GM21360 (cell line): ENCODE measurements around the gene MET.

Source experiments
- ATAC-seq: cut with Tn5 transposase; IDR thresholded peaks from one replicate; pipeline ENCODE4 v1.9.1; 2021; ENCODE audit warnings: mild to moderate bottlenecking, moderate library complexity; ENCODE audit not compliant: unreplicated experiment

The MET gene

DNA sequence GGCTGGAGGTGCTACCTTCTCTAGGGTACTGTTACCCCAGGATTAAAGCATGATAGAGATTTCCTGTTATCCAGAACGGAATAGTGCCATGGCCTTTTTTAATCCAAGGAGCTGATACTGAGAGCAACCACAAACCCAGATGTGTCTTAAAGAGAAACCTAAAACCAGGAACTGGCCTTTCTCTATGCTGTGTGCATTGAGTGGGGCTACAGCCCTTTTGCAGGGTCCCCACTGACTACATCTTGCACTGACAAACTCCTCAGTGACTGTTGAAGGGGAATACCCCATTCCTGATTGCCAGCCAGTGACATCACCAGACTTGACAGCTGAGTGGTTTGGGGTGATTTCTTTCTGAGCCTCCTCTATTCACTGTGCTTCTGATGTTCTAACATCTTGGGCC is 108.5 kb downstream of the MET start:
- no peak for ATAC-seq

- no peak for ATAC-seq
Observed at GRCh38 chr7:116780966-116781365, 109.0 kb downstream of the MET start.

DNA sequence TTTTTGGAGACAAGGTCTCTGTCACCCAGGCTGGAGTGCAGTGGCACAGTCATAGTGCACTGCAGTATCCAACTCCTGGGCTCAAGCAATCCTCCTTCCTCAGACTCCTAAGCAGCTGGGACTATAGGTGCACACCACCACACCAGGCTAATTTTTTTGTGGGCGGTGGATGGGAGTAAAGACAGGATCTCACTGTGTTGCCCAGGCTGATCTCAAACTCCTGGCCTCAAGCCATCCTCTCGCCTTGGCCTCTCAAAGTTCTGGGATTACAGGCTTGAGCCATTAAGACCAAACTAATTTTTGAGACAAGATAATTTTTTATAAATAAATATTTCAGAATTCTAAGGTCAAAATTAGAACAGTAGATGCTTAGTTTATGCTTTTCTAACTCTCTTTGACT is 109.6 kb downstream of the MET start:
- no peak for ATAC-seq

GRCh38 chr7:116782177-116782711 is 110.2 kb downstream of the MET start:
- ATAC-seq, result no peak

- ATAC-seq, result no peak
Observed at GRCh38 chr7:116783666-116784318, 111.8 kb downstream of the MET start.

DNA sequence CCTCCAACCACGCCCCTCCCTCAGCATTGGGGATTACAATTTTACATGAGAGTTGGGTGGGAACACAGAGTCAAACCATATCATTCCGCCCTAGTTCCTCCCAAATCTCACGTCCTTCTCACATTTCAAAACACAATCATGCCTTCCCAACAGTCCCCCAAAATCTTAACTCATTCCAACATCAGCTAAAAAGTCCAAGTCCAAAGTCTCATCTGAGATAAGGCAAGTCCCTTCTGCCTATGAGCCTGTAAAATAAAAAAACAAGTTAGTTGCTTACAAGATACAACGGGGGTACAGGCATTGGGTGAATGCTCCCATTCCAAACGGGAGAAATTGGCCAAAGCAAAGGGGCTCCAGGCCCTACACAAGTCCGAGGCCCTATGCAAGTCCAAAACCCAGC is 112.7 kb downstream of the MET start:
- ATAC-seq, result no peak

GRCh38 chr7:116785843-116786242 is 113.8 kb downstream of the MET start:
- ATAC-seq, result no peak

DNA sequence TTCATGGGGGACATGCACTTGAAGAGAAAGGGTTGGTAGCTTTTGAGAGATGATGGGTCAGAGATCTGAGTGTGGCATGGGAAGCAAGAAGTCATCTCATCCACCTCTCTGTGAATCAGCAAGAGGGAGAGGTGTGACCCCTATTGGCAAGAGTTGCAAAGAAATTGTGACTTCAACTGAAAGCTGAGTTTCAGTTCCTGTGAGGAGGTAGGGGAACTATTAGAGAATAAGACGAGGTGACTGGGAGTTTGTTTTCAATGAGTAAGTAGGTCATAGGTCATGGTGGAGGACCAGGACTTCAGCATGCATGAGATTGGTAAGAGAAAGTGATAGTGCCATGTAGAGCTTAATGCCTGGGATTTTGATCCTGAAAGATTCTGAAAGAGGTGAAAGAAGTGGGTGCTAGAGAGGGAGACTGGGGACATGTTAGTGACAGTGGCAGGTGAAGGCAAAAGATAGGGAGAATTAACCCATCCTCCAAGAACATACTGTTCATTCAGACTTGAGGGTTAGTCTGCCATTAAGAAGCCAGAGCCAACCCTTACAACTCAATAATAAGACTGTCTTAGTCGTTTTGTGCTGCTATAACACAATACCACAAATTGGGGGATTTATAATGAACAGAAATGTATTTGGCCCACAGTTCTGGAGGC is 114.9 kb downstream of the MET start:
- ATAC-seq, result peak; percentile 99

- ATAC-seq, result no peak
Observed at GRCh38 chr7:116787881-116788280, 115.9 kb downstream of the MET start.

DNA sequence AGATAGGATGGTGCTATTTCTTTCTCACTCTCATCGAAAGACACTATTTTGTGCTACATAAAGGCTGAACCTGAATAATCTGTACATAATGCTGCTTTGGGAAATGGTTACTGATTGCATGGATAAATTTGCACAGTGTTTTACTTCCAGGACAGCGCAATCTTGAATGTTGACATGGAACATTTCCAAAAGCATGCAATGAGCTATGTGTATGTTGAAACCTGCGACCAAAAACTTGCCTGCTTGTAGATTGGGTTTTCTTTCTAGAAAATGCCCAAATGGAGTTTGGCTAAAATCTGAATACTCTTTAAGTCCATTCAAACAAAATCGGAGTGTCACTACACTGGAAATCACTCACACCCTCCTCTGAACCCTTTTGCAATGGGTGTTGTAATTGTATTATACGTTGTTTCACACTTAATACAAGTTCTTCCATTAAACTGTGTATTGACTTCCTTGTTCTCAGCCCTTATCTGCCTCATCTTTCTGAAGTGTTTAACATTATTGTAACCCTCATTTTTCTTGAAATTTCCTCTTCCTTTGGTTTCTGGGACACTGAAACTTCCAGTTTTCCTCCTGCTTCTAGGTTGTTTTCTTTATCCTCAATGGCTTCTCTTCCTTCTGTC is 116.7 kb downstream of the MET start:
- no peak for ATAC-seq

GRCh38 chr7:116790025-116790424 is 118.0 kb downstream of the MET start:
- ATAC-seq, result no peak

GRCh38 chr7:116792813-116793212 is 120.8 kb downstream of the MET start:
- ATAC-seq, result no peak

GRCh38 chr7:116793795-116794340 is 121.9 kb downstream of the MET start:
- no peak for ATAC-seq

- ATAC-seq, result no peak
Observed at GRCh38 chr7:116796471-116796870, 124.5 kb downstream of the MET start.

GRCh38 chr7:116797612-116798011 is 125.6 kb downstream of the MET start:
- no peak for ATAC-seq

GRCh38 chr7:116798232-116798631 is 126.2 kb downstream of the MET start:
- no peak for ATAC-seq

- no peak for ATAC-seq
Observed at GRCh38 chr7:116799916-116800315, 127.9 kb downstream of the MET start.

DNA sequence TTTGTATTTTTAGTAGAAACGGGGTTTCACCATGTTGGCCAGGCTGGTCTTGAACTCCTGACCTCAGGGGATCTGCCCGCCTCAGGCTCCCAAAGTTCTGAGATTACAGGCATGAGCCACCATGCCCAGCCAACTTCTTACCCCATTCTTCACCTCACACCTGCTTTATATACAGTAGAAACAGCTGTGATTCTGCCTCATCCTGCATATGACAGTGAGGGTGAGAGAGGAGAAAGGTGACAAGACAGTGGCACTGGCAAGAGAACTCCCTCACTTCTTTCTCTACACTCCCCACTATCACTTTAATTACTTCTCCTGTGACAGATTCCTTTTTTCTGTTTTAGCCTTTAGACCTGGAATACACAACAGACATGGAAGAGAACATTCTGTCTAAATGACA is 128.6 kb downstream of the MET start:
- no peak for ATAC-seq

GRCh38 chr7:116801092-116801710 is 129.2 kb downstream of the MET start:
- no peak for ATAC-seq

- ATAC-seq, result no peak
Observed at GRCh38 chr7:116802144-116802745, 130.2 kb downstream of the MET start.

DNA sequence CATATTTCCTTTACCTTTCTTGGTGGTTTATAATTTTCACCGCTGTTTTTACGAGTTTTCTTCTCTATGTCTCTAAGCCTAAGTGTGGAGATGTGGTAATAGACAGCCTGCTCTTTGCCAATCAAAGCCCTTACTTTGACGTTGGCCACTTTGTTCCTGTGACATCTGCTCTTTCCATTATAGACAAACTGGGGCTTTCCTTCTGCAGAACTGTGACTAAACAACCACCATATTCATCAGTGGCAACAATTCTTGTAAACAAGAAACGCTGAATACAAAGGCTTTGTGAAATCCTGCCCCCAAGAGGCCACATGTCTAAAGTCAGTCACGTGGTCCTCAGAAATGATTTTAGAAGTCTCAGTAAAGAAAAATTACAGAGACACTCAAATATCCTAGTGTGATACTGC is 130.8 kb downstream of the MET start:
- peak; percentile 76 for ATAC-seq
